Lower leg skin (tissue), 3 donors: ENCODE data around the gene CD59.

Source experiments
- POLR2A ChIP-seq, 2 donors: fragments of 450-650 bp; IDR thresholded peaks; one replicate each; pipeline ENCODE4 v1.6.1; 2016 to 2017; ENCODE audit warnings: antibody characterized with exemption in 2 of 2, mild to moderate bottlenecking in 1 of 2, moderate library complexity in 1 of 2
- TF ChIP-seq, protein P1 (sequence below), 3 donors: fragments of 450-650 bp; IDR thresholded peaks; one replicate each; pipeline ENCODE4 v1.5.1; 2016; ENCODE audit warnings: antibody characterized with exemption in 3 of 3, mild to moderate bottlenecking in 3 of 3, moderate library complexity in 2 of 3

DNA sequence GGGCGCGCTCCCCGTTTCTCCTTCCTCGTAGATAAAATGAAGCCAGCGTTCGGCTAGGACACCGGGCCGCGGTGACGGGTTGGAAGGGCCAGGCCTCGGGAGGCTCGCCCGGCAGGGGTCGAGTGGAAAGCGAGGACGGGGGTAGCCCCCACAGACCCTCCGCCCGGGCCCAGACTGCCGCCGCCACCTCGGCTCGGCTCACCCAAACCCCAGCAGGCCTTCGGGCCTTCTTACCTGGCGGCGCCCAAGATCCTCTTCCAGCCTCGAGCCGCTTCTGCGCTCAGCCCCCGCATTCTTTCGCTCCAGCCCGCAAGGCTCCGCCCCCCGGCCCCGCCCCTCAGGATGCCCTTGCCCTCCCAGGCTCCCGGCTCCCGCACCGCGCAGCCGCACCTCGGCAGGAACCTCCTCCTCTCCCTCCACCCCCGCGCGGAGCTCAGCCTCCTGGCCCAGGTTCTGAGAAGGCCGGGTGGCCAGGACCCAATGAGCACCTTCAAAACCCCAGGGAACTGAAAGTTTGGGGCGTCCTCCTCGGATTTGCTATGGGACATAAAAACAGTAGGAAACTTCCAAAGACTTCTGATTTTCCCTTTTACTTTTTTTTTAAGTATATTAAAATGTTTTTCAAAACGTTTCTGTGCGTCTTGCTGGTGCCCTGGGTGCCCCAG is at the start of gene CD59:
- TF ChIP-seq, protein P1, sequence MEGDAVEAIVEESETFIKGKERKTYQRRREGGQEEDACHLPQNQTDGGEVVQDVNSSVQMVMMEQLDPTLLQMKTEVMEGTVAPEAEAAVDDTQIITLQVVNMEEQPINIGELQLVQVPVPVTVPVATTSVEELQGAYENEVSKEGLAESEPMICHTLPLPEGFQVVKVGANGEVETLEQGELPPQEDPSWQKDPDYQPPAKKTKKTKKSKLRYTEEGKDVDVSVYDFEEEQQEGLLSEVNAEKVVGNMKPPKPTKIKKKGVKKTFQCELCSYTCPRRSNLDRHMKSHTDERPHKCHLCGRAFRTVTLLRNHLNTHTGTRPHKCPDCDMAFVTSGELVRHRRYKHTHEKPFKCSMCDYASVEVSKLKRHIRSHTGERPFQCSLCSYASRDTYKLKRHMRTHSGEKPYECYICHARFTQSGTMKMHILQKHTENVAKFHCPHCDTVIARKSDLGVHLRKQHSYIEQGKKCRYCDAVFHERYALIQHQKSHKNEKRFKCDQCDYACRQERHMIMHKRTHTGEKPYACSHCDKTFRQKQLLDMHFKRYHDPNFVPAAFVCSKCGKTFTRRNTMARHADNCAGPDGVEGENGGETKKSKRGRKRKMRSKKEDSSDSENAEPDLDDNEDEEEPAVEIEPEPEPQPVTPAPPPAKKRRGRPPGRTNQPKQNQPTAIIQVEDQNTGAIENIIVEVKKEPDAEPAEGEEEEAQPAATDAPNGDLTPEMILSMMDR (IDR thresholded peaks at IDR 0.05), result no peak
- peak in 1 of 2 donors; percentile 82 for TF ChIP-seq POLR2A (IDR thresholded peaks at IDR 0.05)
